Tibial nerve (tissue), 3 donors: ENCODE results near the gene CCDC174.

ENCODE experiments used
- POLR2A ChIP-seq, 2 donors: fragments of 450-650 bp; IDR thresholded peaks; one replicate each; pipeline ENCODE4 v1.6.1; 2017; ENCODE audit warnings: antibody characterized with exemption in 2 of 2, mild to moderate bottlenecking in 2 of 2, moderate library complexity in 2 of 2
- TF ChIP-seq, protein P1 (sequence below), 5 experiments: fragments of 200-600 bp in 3 of 5; fragments of 450-650 bp in 2 of 5; sonication (generic) in 3 of 5; IDR thresholded peaks; one replicate each; pipeline ENCODE4 v1.5.1; 2016 to 2019; ENCODE audit warnings: antibody characterized with exemption in 5 of 5, mild to moderate bottlenecking in 3 of 5, moderate library complexity in 2 of 5

DNA sequence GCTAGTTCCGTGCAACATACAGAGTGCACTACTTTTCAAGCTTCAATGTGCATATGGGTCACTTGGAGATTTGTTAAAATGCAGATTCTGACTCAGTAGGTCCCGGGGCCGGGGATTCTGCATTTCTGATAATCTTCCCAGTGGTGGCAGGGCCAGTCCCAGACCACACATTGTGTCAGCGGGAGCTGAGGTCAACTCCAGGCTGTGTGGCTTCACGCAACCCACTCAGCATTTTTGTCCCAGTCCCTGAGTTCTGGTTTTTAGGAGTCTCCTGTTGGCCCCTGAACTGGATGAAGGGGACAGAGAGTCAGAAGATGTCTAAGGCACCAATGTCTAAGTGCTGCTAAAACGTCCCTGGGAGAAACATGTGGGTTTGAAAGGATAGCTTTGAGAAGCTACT is 26.1 kb upstream of the CCDC174 start:
- TF ChIP-seq, protein P1, sequence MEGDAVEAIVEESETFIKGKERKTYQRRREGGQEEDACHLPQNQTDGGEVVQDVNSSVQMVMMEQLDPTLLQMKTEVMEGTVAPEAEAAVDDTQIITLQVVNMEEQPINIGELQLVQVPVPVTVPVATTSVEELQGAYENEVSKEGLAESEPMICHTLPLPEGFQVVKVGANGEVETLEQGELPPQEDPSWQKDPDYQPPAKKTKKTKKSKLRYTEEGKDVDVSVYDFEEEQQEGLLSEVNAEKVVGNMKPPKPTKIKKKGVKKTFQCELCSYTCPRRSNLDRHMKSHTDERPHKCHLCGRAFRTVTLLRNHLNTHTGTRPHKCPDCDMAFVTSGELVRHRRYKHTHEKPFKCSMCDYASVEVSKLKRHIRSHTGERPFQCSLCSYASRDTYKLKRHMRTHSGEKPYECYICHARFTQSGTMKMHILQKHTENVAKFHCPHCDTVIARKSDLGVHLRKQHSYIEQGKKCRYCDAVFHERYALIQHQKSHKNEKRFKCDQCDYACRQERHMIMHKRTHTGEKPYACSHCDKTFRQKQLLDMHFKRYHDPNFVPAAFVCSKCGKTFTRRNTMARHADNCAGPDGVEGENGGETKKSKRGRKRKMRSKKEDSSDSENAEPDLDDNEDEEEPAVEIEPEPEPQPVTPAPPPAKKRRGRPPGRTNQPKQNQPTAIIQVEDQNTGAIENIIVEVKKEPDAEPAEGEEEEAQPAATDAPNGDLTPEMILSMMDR (IDR thresholded peaks at IDR 0.05) = no peak
- TF ChIP-seq POLR2A (IDR thresholded peaks at IDR 0.05) = no peak
